Esophagus muscularis mucosa (tissue), 4 donors: ENCODE measurements around the gene HYAL4.

ENCODE experiments used
- CTCF ChIP-seq, 3 experiments: fragments of 200-600 bp in 2 of 3; fragments of 450-650 bp in 1 of 3; sonication (generic) in 2 of 3; IDR thresholded peaks; one replicate each; pipeline ENCODE4 v1.5.1; 2017 to 2019; ENCODE audit warnings: antibody characterized with exemption in 3 of 3, mild to moderate bottlenecking in 2 of 3, moderate library complexity in 1 of 3
- EP300 ChIP-seq: sonication (generic); formaldehyde crosslinking; IDR thresholded peaks from one replicate; pipeline ENCODE4 v1.6.1; 2017; ENCODE audit warnings: antibody characterized with exemption
- POLR2A ChIP-seq: fragments of 450-650 bp; IDR thresholded peaks from one replicate; pipeline ENCODE4 v1.6.1; 2017; ENCODE audit warnings: antibody characterized with exemption, moderate library complexity, mild to moderate bottlenecking, low read depth
- POLR2AphosphoS5 ChIP-seq, 2 donors: sonication (generic); formaldehyde crosslinking; IDR thresholded peaks; one replicate each; pipeline ENCODE4 v1.6.1; 2017; ENCODE audit warnings: antibody characterized with exemption in 2 of 2

GRCh38 chr7:123883154-123883553 lies 38.2 kb downstream of the HYAL4 start:
- no peak for TF ChIP-seq POLR2AphosphoS5 (IDR thresholded peaks at IDR 0.05)
- no peak for TF ChIP-seq EP300
- no peak for TF ChIP-seq CTCF (IDR thresholded peaks at IDR 0.05)
- TF ChIP-seq POLR2A, result no peak
